HUES6 (cell line): ENCODE data around the gene NAA38.

Experiments used
- H3K27ac ChIP-seq: 2 replicates; pipeline ENCODE4 v1.7.0; 2013; ENCODE audit warnings: low read depth, mild to moderate bottlenecking, low read length, inconsistent platforms
- H3K27me3 ChIP-seq: 2 replicates; pipeline ENCODE4 v1.6.1; 2013; ENCODE audit warnings: low read length; ENCODE audit not compliant: control insufficient read depth, insufficient read depth
- H3K36me3 ChIP-seq: 2 replicates; pipeline ENCODE4 v1.6.1; 2013; ENCODE audit warnings: low read length; ENCODE audit not compliant: control insufficient read depth, insufficient read depth
- H3K4me1 ChIP-seq: 2 replicates; pipeline ENCODE4 v1.6.1; 2013; ENCODE audit warnings: low read length; ENCODE audit not compliant: control insufficient read depth, insufficient read depth
- H3K4me3 ChIP-seq: 2 replicates; pipeline ENCODE4 v1.5.1; 2013; ENCODE audit warnings: low read depth, low read length
- H3K9ac ChIP-seq: one replicate; pipeline ENCODE4 v1.6.1; 2013; ENCODE audit warnings: mild to moderate bottlenecking, low read length
- H3K9me3 ChIP-seq: 2 replicates; pipeline ENCODE4 v1.6.1; 2013; ENCODE audit warnings: low read depth, low read length; ENCODE audit not compliant: control insufficient read depth, insufficient read depth

The NAA38 gene

DNA sequence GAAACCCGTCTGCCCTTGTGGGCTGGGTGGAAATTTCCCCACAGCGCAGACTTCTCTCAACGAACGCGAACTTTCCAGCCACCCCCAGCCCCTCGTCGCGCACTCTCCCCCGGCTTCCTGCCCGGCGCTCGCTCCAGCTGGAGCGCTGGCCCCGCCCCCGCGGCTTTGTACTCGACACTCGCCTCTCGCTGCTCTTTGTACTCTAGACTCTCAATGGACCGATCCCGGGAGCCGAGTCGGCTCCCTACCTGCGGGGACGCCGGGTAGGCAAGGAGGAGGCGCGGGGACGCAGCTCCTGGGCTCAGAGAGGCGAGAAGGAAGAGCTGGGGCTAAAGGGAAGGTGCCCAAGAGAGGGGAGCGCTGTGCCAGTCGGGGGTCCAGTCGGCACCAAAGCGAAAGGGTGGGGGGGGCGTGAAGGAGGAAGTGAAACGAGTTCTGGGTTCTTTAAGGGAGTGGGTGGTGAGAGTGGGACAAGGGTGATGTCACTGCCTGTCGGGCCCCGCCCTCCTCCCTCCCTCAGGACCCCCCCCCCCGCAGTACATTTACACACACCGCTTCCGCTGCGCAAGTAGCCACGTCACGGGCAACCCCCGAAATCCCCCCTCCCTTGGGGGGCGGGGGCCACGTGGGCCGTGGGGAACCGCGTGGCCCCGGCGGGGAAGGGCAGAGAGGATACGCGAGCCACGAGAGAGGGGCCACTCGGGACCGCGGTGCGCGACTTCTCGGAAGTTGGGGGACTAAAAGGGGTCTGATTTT is 13.6 kb downstream of the NAA38 start:
- Histone ChIP-seq H3K9ac (peak overlapping the region; percentile 79), H3K4me1 (peaks cover 18% of the 10 kb centered on the region), H3K27me3 (peaks cover 28% of the 10 kb centered on the region), H3K9me3 (no peaks in the 10 kb centered on the region), H3K4me3 (peak overlapping the region; percentile 95), H3K36me3 (peaks cover 12% of the 10 kb centered on the region), H3K27ac (peak overlapping the region; percentile 68; the same call in 1 of the 2 replicates)

DNA sequence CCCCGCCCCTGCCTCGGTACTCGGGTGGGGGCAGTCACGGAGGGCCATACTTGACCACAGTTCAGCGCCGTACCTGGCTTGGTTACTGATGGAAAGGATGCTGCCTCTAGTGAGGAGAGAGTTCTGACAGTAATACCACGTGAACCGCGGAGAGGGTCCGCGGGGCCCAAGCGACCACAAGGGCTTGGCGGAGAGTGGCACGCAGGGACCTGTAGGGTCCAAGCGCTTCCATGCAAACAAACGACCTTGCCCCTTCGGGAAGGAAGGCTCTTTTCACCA is 14.2 kb downstream of the NAA38 start:
- peaks cover 21% of the 10 kb centered on the region for H3K4me1 ChIP-seq
- H3K36me3 ChIP-seq, result peaks cover 12% of the 10 kb centered on the region
- H3K9ac ChIP-seq, result peak overlapping the region; percentile 79
- no peaks in the 10 kb centered on the region for H3K9me3 ChIP-seq
- peak overlapping the region; percentile 68; the same call in 1 of the 2 replicates for H3K27ac ChIP-seq
- H3K4me3 ChIP-seq, result peak overlapping the region; percentile 95
- H3K27me3 ChIP-seq, result peaks cover 31% of the 10 kb centered on the region

GRCh38 chr17:7842380-7843256 is 14.7 kb downstream of the NAA38 start:
- Histone ChIP-seq H3K4me1 (peaks cover 23% of the 10 kb centered on the region), H3K27ac (peak overlapping the region; percentile 68; the same call in 1 of the 2 replicates), H3K27me3 (peaks cover 31% of the 10 kb centered on the region), H3K36me3 (peaks cover 12% of the 10 kb centered on the region), H3K9me3 (no peaks in the 10 kb centered on the region), H3K9ac (peak overlapping the region; percentile 79), H3K4me3 (peak overlapping the region; percentile 95)

GRCh38 chr17:7841915-7842379 is 15.4 kb downstream of the NAA38 start:
- Histone ChIP-seq H3K4me3 (peak overlapping the region; percentile 95), H3K27ac (peak overlapping the region; percentile 85; the same call in 1 of the 2 replicates), H3K4me1 (peaks cover 28% of the 10 kb centered on the region)

DNA sequence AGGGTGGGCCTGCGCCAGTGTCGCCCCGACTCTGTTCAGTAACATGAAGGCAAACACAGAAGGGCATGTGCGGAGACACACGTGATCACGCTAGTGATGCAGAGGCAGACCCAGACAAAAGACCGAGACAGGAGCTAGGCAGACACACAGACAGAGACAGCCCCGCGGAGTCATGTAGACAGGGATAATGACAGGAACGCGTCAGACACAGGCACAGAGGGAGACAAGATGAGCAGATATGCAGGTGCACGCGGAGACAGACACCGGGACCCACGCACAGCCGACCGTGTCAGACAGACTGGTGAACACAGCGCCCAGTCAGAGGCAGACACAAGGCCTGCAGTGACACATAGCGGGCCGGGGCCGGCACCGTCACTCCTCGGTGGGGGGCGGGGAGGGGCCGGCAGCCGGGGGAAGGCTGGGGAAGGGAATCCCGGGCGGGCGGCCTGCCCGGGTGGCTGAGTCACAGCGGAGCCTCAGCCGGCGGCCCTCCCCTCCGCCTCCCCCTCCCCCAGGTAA is 15.9 kb downstream of the NAA38 start:
- Histone ChIP-seq H3K27ac (peak overlapping the region; percentile 85; the same call in 1 of the 2 replicates), H3K27me3 (peaks cover 31% of the 10 kb centered on the region), H3K9ac (peak overlapping the region; percentile 93), H3K9me3 (no peaks in the 10 kb centered on the region), H3K4me1 (peaks cover 28% of the 10 kb centered on the region), H3K4me3 (peak overlapping the region; percentile 95), H3K36me3 (peaks cover 4% of the 10 kb centered on the region; the same call in 1 of the 2 replicates)

More at GRCh38 chr17:7841915-7842379, 15.4 kb downstream of the NAA38 start:
- Histone ChIP-seq H3K27me3 (peaks cover 31% of the 10 kb centered on the region), H3K9ac (peak overlapping the region; percentile 93), H3K36me3 (peaks cover 9% of the 10 kb centered on the region; the same call in 1 of the 2 replicates), H3K9me3 (no peaks in the 10 kb centered on the region)

GRCh38 chr17:7840875-7841274 is 16.5 kb downstream of the NAA38 start:
- peak overlapping the region; percentile 60 for H3K9ac ChIP-seq
- H3K36me3 ChIP-seq, result peaks cover 3% of the 10 kb centered on the region; the same call in 1 of the 2 replicates
- peak overlapping the region; percentile 95 for H3K4me3 ChIP-seq
- H3K9me3 ChIP-seq, result no peaks in the 10 kb centered on the region
- H3K27ac ChIP-seq, result no peak overlapping the region
- peaks cover 28% of the 10 kb centered on the region for H3K4me1 ChIP-seq
- H3K27me3 ChIP-seq, result peaks cover 31% of the 10 kb centered on the region

GRCh38 chr17:7840441-7840840 is 16.9 kb downstream of the NAA38 start:
- Histone ChIP-seq H3K27ac (no peak overlapping the region), H3K4me3 (no peak overlapping the region), H3K4me1 (peaks cover 28% of the 10 kb centered on the region), H3K9me3 (no peaks in the 10 kb centered on the region), H3K9ac (no peak overlapping the region), H3K27me3 (peaks cover 31% of the 10 kb centered on the region), H3K36me3 (no peaks in the 10 kb centered on the region)

GRCh38 chr17:7839876-7840261 is 17.5 kb downstream of the NAA38 start:
- Histone ChIP-seq H3K27me3 (peaks cover 31% of the 10 kb centered on the region), H3K4me3 (no peak overlapping the region), H3K4me1 (peaks cover 28% of the 10 kb centered on the region), H3K9ac (no peak overlapping the region), H3K36me3 (no peaks in the 10 kb centered on the region), H3K27ac (no peak overlapping the region), H3K9me3 (no peaks in the 10 kb centered on the region)

GRCh38 chr17:7839190-7839875 is 18.0 kb downstream of the NAA38 start:
- Histone ChIP-seq H3K36me3 (no peaks in the 10 kb centered on the region), H3K27ac (no peak overlapping the region), H3K27me3 (peaks cover 31% of the 10 kb centered on the region), H3K4me3 (peak overlapping the region; percentile 35; the same call in 1 of the 2 replicates), H3K9ac (peak overlapping the region; percentile 26), H3K4me1 (peaks cover 28% of the 10 kb centered on the region), H3K9me3 (no peaks in the 10 kb centered on the region)
